ENCODE data around the gene MGMT.

MGMT gene

DNA sequence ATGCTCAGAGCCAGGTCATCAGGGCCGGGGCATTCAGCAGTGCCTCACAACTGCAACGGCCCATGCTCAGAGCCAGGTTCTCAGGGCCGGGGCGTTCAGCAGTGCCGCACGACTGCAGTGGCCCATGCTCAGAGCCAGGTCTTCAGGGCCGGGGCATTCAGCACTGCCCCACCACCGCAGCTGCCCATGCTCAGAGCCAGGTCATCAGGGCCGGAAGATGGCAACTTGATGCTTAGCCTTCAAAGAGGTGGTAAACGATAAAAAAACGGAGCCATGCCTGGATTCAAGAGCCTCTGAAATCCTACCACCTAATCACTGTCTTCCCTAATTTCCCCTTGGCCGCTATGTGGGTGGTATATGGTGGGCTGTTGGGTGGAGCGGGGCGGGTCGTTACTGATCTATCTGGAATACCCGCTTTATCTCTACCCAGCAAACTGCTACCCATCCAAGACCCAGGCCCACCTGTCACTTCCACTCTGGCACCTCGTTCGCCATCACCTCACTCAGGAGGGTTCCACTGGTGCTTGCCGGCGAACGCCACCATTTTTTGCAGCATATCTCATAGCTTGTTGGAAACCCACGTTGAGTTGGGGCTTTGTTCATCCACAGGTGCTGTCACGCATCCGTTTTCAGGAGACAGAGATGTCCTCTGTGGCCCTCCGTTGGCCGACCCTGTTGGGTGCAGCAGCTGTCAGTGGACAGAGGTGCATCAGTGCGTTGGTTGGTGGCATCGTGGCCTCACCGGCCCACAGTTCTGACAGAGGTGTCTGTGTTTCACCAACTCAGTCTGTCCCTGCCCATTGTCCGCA is 275.9 kb downstream of the MGMT start:
- peak; percentile 9 for DNase-seq

- no peak for DNase-seq
Measured at GRCh38 chr10:129743738-129744133, 276.7 kb downstream of the MGMT start.

- no peak for DNase-seq
Measured at GRCh38 chr10:129744134-129745111, 277.4 kb downstream of the MGMT start.

DNA sequence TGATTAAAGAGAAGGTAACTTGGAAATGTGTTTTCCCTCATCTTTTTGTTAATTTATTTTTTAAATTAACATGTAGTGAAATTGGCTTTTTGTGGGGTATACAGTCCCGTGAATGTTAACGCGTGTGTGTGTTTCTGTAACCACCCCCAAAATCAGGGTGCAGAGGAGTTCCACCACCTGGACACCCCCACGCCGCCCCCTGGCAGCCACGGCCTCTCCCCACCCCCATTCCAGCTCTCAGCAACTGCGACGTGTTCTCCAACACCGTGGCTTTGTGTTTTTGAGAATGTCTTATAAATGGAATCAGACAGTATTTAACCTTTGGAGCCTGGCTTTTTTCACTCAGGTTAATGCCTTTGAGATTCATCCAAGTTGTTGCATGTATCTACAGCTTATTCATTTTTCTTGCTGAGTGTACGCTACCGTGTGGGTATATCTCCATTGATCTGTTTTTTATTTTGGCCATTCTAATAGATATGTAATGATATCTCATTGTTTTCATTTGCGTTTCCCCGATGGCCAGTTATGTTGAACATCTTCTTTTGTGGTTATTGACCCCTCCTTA is 278.2 kb downstream of the MGMT start:
- DNase-seq, result no peak

DNA sequence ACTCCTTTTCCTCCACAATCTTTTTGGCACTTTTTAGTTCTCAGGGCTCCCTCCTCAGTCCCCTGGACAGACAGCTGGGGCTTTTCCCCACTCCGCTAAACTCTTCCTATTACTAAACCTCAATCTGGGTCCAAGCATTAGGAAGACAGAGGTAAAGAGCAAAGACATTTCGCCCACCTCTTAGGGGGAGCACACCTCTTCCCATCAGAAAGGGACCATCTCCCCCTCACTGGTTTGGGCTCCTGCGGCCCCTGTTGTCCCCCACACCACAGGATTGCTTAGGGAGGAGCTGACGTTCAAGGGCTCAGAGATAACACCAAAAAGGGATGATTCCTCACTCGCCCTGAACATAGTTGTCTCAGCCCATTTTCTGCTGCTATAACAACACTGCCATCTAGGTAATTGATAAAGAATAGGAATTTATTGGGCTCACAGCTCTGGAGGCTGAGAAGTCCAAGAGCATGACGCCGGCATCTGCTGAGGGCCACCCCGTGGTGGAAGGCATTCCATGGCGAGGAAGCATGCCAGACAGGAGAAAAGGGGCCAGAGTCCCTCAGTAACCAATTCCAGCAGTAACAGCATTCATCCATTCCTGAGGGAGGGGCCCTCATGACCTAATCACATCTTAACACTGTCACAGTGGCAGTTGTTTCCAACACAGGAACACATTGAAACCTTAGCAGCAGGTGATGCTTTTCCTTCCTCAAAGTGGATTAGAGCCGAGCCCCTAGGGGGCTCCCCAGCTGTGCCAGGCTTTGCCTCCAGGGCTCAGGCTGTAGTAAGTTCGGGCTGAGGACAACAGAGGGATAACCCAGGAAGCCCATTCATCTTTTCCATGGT is 287.4 kb downstream of the MGMT start:
- peak; percentile 11 for DNase-seq

GRCh38 chr10:129755158-129755591 is 288.1 kb downstream of the MGMT start:
- peak; percentile 7 for DNase-seq

DNA sequence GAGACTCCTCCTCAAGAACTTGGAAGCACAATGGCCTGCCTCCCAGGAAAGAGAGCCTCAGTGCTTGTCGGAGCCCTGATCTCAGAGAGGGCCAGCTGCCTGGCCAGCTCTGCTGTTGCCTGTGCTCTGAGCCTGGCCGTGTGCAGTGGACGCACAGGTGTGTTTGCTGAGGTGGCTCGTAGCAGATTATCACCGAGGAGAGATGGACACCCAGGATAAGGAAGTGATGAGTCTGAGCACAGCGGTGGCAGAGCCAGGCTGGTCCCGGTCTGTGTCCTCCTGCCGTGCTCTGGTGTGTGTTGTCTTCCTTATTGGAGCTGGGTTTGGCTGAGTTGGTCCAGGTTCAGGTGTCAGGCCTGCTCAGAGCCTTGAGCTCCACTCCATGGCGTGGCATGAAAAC is 288.6 kb downstream of the MGMT start:
- peak; percentile 7 for DNase-seq

DNA sequence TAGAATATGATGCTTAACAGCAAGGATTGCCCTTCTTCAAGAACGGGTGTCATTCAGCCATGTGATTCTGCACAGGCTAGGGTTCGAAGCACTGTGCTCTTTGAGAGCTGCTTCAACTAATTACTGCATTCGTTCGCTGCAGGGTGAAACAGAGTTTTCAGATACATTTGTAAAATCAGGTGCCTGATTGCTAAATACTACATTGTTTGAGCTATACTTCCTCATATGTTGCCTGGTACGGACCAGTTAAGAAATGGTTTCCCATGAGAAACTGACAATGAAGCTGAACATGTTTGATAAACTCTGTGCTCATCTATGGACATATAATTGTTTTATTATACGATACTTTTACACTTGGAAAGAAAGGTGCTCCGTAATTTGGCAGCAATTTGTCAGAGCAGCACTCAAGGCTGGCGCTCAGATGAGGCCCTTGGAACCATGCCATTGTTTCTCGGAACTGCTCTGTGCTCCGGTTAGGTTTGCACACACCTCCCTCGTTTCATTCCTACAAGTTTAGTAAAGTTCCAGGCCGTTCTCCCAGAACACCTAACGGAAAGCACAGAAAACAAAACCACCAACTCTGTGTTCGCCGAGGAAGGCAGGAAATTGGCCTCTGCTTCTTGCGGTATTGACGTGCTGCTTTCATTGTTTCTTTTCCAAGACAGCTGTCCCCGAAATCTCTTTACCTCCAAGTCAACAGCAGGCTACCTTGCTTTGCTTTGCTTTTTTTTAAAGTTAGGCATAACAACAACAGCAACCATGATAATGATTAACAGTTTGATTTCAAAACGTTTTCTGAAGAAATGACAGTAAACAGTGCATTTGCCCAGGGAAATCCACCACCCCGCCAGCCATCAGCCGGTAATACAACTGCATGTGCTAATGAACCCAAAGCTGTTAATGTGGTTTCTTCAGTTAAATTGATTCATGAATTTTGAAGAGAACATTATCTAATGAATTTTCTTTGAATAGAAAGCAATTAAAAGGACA is 290.2 kb downstream of the MGMT start:
- DNase-seq, result peak; percentile 54

DNA sequence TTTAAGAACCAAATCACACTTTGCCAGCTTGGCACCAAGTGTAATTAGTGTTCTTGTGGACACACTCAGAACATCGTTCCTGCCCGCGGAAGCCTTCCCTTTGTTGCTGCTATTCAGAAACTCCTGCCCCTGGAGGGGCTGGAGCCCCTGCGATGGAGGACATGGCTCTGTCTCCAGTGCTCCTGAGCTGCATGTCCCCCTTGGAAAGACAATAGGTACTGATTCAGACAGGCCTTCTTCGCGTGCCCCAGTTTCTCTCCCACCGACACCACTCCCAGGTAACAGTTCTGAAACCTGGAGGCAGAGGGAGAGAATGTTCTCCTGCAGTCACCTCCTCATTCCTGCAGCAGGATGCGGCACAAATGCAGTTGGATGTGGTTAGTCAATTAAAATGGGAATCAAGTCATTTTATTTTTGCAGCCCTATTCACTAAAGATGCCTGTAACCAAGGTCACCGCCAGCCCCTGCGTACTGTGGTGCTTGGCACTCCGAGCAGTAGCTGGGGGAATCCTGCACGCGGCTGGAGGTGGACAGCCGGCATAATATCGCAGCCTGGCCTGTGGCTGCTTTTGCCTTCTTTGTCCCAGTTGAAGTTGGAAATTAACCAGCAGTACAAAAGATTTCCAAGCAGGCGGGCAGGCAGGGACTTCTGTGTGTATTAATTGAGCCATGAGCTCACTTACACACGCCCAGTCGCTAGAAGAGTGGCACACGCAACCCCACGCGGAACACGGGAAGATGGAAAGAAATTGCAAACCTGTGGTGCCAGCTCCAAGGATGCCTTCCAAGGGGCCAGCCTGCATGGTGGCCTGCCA is 291.4 kb downstream of the MGMT start:
- DNase-seq, result peak; percentile 9

DNA sequence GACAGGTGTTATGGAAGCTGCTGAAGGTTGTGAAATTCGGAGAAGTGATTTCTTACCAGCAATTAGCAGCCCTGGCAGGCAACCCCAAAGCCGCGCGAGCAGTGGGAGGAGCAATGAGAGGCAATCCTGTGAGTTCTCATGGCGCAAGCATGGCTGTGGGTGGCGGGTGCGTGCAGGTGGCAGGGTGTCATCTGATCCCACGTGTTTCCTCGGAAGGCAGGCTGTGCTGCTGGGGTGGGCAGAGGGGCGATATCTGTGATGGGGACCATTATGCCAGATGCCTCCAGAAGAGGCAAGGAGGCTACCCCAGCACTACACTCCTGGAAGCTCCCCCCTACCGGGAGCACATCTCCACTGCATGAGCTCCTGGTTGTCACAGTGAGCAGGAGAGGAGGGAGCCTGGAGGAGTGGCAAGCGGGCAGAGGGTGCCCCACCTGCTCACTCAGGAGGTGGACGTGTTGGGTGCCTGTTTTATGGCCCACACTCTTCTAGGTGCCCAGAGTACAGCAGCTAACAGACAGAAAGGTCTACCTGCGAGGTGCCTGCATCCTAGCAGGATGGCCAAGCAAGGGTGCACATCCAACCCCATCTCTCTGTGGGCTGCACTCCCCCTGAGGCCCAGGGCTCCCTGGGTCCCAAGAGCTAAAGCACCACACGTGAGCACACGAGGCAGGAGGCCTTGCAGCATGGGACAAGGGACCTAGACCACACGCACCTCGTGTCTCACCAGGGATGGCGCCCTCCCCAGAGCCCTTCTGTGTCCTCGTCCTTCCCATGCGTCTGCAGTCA is 292.4 kb downstream of the MGMT start:
- DNase-seq, result peak; percentile 13

DNA sequence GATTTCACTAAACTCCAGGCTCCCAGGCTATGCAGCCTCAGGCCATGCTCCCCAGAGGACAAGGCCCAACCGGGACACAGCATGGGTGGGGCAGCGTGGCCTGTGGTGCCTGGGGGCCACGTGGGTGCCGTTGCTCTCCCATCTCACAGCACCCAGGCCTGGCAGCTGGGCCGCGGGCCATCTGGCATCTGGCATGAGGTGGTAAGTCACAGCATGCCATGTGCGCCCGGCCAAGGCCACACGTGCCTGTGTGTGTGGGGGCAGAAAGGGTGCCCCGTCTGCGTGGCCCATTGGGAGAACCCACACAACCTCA is 292.9 kb downstream of the MGMT start:
- peak; percentile 14 for DNase-seq

DNA sequence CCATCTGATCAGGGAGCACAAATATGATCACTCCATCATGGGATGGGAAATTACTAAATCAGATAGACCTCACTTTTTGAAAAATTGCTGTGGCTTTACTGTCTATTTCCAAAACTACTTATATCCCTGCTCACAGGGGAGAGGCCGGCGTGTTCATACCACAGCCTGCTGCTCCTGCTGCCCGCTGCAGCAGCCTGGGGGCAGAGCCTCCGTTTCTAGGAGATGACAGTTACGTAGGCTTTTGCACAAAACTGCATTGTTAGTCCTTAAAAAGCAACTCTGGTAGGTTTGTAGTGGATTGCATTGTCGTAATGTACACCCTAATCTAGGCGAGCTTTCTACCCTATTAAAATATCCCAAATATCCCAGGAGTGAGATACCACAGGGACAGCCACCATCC is 293.4 kb downstream of the MGMT start:
- no peak for DNase-seq

GRCh38 chr10:129761197-129761972 is 294.3 kb downstream of the MGMT start:
- peak; percentile 14 for DNase-seq

DNA sequence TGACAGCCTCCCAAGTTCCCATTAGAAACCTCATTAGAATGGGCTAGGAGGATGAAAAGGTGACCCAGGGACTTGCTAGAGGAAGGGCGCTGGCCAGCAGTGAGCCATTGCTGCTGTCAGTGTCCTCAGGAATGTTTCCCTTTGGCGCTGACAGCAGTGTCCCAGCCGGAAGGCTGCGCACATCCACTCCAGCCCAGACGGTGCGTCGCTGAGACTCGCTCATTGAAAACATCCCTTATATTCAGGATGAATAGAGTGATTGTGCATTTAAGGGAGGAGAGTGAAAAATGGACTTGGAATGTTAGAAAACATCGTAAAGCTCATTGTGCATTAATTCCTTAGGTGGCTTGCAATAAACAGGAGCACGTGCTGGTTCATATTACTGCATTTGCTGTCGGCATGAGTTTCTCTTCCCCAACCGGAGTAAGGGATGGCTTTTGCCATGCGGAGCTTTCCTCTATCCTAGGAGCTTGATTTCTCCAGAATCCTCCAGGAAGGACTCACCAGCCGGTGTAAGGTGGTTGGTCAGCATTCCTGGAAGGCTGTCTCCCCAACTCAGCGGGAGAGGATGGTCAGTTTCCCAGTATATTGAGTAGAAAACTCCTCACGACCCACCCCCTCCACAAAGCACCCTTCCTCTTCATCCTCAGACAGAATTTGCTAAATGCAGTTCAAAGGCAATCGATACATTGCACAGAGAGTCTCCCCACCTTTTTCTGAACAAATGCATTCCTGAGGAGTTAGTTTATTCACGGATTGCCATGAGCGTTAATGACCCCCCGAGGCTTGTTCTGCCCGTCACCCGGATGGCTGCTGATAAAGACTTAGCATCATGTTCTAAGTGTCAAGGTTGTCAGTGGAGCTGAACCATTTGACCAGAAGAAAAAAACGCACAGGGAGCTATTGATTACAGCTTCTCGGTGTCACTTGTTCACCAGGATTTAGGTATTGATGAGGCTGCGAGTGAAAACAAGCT is 295.2 kb downstream of the MGMT start:
- DNase-seq, result peak; percentile 11

- peak; percentile 16 for DNase-seq
Measured at GRCh38 chr10:129764011-129764900, 297.2 kb downstream of the MGMT start.

GRCh38 chr10:129764901-129765663 is 298.0 kb downstream of the MGMT start:
- DNase-seq, result no peak
